Measurements from ENCODE around the gene SIGLEC1.

SIGLEC1 gene

DNA sequence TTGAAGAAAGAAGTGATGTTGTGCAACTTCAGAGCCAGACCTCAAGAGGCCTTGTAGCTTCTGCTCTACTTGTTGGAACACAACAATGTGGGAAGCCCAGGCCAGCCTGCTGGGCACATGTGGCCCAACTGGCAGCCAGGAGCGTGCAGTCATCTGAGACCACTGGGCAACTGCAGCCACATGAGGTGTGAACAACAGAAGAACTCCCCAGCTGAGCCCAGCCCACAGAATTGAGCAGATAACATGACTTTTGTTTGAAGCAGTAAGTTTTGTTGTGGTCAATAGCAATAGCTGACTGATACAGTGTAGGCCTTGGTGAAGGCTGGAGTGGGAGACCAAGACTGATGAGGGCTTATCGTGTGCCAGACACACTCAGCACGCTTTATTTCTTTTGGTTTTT is 22.0 kb downstream of the SIGLEC1 start:
- Histone ChIP-seq H3K36me3 (ENCODE audit: control insufficient read depth, insufficient read depth, low read length) (no peaks in the 10 kb centered on the region), H3K27me3 (ENCODE audit: control insufficient read depth, insufficient read depth, low read length) (no peaks in the 10 kb centered on the region), H3K4me3 (ENCODE audit: low read length) (no peak overlapping the region), H3K9me3 (ENCODE audit: control insufficient read depth, low read length) (no peaks in the 10 kb centered on the region), H3K9ac (ENCODE audit: low read length) (no peak overlapping the region), H3K4me1 (ENCODE audit: control insufficient read depth, insufficient read depth, low read length) (peaks cover 5% of the 10 kb centered on the region)

DNA sequence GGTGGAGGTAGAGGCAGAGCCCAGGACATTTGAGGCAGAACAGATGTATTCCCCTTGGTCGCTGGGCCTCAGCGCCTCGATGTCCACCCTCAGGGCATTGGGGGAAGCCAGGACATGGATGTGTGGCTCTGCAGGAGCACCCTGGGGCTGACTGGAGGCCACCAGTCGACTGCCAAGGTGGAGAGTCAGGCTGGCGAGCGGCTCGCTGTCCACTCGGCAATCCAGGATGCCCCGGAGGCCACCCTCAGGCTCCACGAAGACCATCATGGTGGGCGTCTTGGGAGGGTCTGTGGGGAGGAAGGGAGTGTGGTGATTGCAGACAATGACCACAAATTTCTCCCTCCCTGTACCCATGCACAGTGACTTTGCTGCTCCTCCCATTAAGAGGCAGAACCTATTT is 22.4 kb downstream of the SIGLEC1 start:
- Histone ChIP-seq H3K9me3 (ENCODE audit: control insufficient read depth, low read length) (no peaks in the 10 kb centered on the region), H3K9ac (ENCODE audit: low read length) (no peak overlapping the region), H3K4me3 (ENCODE audit: low read length) (no peak overlapping the region), H3K4me1 (ENCODE audit: control insufficient read depth, insufficient read depth, low read length) (peaks cover 5% of the 10 kb centered on the region), H3K27me3 (ENCODE audit: control insufficient read depth, insufficient read depth, low read length) (no peaks in the 10 kb centered on the region), H3K36me3 (ENCODE audit: control insufficient read depth, insufficient read depth, low read length) (no peaks in the 10 kb centered on the region)

DNA sequence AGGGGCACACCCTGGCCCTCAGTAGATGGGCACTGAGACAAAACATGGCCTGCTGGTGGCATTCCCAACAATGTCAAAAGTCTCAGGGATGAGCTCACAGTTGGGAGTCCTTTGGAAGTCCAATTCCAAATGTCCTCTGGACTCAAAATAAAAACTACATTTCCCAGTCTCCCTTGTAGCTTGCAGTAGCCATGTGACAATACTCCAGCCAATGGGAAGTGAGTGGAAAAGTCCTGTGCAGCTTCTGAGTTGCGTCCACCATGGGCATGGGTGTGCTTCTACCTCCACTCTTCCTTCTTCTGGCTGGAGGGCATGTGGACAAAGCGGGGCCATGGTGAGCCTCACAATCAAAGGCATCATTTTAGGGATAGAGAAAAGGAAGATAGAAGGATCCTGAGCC is 24.7 kb downstream of the SIGLEC1 start:
- no peaks in the 10 kb centered on the region for H3K36me3 ChIP-seq (ENCODE audit: control insufficient read depth, insufficient read depth, low read length)
- H3K4me1 ChIP-seq (ENCODE audit: control insufficient read depth, insufficient read depth, low read length) = peaks cover 5% of the 10 kb centered on the region
- H3K9ac ChIP-seq (ENCODE audit: low read length) = no peak overlapping the region
- H3K9me3 ChIP-seq (ENCODE audit: control insufficient read depth, low read length) = no peaks in the 10 kb centered on the region
- H3K4me3 ChIP-seq (ENCODE audit: low read length) = no peak overlapping the region
- H3K27me3 ChIP-seq (ENCODE audit: control insufficient read depth, insufficient read depth, low read length) = peaks cover 4% of the 10 kb centered on the region

DNA sequence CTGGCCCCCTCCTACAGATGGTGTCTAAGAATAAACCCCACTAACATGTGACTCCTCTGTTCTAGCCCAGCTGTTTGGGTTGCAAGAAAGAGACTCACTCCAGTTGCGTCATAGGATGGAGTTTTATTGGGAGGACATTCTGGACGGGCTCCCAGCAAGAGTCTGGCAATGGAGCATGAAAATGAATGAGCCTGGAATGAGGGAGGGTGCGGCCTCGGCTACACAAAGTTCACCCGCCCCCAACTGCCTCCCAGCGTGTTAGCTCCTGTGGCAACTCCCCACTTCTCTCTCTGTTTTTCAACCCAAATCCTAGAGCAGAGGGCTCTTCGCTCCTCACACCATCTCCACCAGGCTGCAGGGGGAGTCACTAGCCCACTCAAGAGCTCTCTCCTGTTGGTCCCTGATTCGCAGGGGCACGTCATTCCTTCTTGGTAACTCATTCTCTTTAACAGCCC is 25.5 kb downstream of the SIGLEC1 start:
- no peak overlapping the region for H3K9ac ChIP-seq (ENCODE audit: low read length)
- H3K9me3 ChIP-seq (ENCODE audit: control insufficient read depth, low read length) = no peaks in the 10 kb centered on the region
- H3K4me3 ChIP-seq (ENCODE audit: low read length) = no peak overlapping the region
- peaks cover 5% of the 10 kb centered on the region for H3K4me1 ChIP-seq (ENCODE audit: control insufficient read depth, insufficient read depth, low read length)
- peaks cover 10% of the 10 kb centered on the region for H3K27me3 ChIP-seq (ENCODE audit: control insufficient read depth, insufficient read depth, low read length)
- H3K36me3 ChIP-seq (ENCODE audit: control insufficient read depth, insufficient read depth, low read length) = no peaks in the 10 kb centered on the region

DNA sequence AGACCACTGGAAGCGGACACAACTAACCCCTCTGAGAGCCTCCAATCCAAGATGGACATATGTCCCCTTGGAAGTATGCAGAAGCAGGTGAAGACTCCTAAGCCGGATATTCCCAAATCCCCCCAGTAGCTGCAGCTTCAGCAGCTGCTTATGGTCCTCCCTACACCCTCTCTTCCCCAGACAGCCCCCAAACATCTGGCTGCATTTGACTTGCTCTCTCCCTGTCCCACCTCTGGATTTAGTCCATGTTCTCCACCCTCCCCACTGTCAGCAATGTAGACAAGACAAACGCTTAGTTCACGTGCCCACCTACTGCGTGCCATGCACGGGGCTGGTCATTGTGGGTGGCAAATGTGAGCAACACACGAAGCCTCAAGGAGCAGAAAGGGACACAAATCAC is 26.0 kb downstream of the SIGLEC1 start:
- Histone ChIP-seq H3K9ac (ENCODE audit: low read length) (no peak overlapping the region), H3K9me3 (ENCODE audit: control insufficient read depth, low read length) (no peaks in the 10 kb centered on the region), H3K27me3 (ENCODE audit: control insufficient read depth, insufficient read depth, low read length) (peaks cover 14% of the 10 kb centered on the region), H3K4me1 (ENCODE audit: control insufficient read depth, insufficient read depth, low read length) (peaks cover 5% of the 10 kb centered on the region), H3K36me3 (ENCODE audit: control insufficient read depth, insufficient read depth, low read length) (no peaks in the 10 kb centered on the region), H3K4me3 (ENCODE audit: low read length) (no peak overlapping the region)

DNA sequence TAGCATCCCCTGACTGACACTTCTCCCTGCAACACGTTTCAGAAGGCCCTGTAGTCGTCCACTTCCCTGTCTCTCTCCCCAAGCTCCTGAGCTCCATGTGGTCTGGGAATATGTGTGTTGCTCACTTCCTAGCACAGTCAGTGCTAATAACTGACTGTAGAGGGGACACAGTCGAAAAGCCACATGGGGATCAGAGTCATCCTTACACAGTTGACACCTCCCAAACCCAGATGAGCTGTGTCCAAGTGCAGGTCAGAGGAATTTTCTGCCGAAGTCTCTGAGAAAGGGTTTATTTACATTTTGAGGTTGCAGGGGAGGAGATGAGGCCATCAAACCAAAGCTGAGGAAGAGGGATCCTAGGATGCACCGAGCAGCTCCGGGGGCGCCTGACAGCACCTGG is 27.1 kb downstream of the SIGLEC1 start:
- H3K9ac ChIP-seq (ENCODE audit: low read length) = no peak overlapping the region
- H3K27me3 ChIP-seq (ENCODE audit: control insufficient read depth, insufficient read depth, low read length) = peaks cover 25% of the 10 kb centered on the region
- no peak overlapping the region for H3K4me3 ChIP-seq (ENCODE audit: low read length)
- no peaks in the 10 kb centered on the region for H3K9me3 ChIP-seq (ENCODE audit: control insufficient read depth, low read length)
- H3K4me1 ChIP-seq (ENCODE audit: control insufficient read depth, insufficient read depth, low read length) = peaks cover 5% of the 10 kb centered on the region
- H3K36me3 ChIP-seq (ENCODE audit: control insufficient read depth, insufficient read depth, low read length) = no peaks in the 10 kb centered on the region

DNA sequence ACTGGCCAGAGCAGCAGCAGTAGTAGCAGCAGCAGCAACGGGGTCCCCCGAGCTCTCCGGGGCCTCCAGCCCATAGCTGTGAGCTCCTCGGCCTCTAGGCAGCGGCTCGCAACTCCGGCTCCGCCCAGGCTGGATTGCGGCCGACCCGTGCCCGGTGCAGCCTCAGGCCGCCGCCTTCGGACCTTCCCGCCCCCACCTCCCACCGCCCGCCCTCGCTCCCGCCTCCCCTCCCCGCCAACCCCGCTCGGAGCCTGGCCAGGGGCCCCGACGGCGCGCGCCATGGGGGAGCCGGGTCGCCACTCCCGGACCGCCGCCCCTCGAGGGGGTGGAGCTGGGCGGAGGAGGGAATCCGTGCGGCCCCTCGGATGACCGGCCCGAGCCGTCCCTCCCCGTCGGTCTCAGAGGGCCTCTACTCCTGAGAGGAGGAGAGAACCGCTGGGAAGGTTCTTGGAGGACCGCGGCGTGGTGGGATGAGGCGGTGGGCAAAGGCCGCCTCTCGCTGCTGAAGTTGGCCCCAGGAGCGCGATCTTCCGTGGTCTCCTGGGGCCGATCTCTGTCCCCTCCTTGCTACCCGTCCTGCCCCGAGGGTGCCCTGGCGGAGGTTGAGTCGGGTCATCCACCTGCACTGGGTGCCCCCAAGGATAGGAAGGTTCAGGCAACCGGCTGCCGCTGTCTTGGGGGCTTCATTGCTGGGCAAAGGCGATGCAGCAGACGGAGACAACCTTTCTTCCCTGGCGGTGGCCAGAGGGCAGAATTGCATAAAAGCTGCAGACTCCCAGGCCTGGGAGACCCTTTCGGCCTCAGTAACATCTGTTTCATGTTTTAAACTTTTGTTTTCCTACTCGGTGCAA is 30.2 kb downstream of the SIGLEC1 start, which contains the start of gene ADAM33:
ADAM33 (minus strand) TSS at position 80 of the 851 bp plus-strand sequence; CDS start at position 74, 6 bp downstream.
- H3K4me3 ChIP-seq (ENCODE audit: low read length) = no peak within 1 kb of the TSS

DNA sequence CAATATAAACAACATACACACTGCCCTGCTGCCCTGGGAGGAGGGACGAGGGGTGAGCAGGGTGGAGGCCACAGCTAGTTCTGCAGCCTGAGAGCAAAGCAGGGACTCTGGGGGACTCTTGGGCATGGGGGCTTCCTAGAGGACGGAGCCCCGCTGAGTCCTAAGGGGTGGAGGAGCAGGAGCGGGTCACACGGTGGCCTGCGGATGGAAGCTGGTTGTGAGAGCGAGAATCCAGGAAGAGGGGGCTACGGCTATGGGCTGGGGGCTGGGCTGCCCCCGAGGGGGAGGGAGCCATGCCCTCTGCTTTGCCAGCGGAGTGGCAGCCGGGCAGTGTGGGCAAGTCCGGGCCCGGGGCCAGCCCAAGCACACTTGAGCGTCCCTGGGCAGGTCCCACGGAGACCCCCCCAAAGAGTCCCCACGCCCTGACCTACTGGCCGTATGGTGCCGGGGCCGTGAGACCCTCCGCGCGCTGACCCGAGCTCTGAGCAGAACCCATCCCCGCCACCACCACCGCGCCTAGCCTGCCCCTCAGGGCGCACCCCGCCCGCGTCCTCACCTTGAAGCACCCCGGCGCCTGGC is 31.0 kb downstream of the SIGLEC1 start:
- peak overlapping the region; percentile 34 for H3K9ac ChIP-seq (ENCODE audit: low read length)
- no peaks in the 10 kb centered on the region for H3K9me3 ChIP-seq (ENCODE audit: control insufficient read depth, low read length)
- H3K4me1 ChIP-seq (ENCODE audit: control insufficient read depth, insufficient read depth, low read length) = peaks cover 8% of the 10 kb centered on the region
- H3K4me3 ChIP-seq (ENCODE audit: low read length) = no peak overlapping the region
- H3K36me3 ChIP-seq (ENCODE audit: control insufficient read depth, insufficient read depth, low read length) = no peaks in the 10 kb centered on the region
- H3K27me3 ChIP-seq (ENCODE audit: control insufficient read depth, insufficient read depth, low read length) = peaks cover 35% of the 10 kb centered on the region

More for the DNA sequence above, 30.2 kb downstream of the SIGLEC1 start, which contains the start of gene ADAM33:
- peaks cover 30% of the 10 kb centered on the region for H3K27me3 ChIP-seq (ENCODE audit: control insufficient read depth, insufficient read depth, low read length)
- H3K9me3 ChIP-seq (ENCODE audit: control insufficient read depth, low read length) = no peaks in the 10 kb centered on the region
- peak within 1 kb of the TSS; percentile 34 for H3K9ac ChIP-seq (ENCODE audit: low read length)
- H3K4me1 ChIP-seq (ENCODE audit: control insufficient read depth, insufficient read depth, low read length) = peaks cover 6% of the 10 kb centered on the region
- no peaks in the 10 kb centered on the region for H3K36me3 ChIP-seq (ENCODE audit: control insufficient read depth, insufficient read depth, low read length)

DNA sequence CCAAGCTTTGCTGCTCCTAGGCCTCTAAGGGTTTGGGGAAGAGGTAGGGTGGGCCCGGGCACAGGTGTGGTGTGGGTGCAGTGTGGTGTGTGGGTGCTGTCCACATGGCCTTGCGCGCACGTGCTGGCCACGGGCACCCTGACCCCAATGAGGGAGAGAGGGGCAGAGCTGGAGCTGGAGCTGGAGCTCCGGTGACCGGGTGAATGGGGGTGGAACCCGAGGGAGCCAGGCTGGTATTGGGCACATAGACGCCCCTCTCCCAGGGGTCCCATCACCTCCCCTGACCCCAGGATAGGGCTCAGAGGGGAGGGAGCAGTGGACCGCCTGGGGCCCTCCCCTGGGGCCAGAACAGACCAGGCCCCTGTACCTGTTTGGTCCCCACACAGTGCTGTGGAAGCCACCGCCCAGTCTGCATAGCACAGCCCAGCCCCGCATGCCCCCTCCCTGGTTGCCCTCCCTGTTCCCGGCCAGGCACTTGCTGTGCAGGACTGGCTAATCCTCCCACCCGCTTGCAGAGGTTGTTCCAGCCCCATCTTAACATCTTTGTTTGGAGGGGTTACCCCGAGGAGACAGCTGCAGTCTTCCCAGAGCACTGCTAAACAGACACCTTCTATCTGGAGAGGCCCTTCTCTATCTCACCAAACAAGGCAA is 31.6 kb downstream of the SIGLEC1 start:
- Histone ChIP-seq H3K4me1 (ENCODE audit: control insufficient read depth, insufficient read depth, low read length) (peaks cover 8% of the 10 kb centered on the region), H3K36me3 (ENCODE audit: control insufficient read depth, insufficient read depth, low read length) (no peaks in the 10 kb centered on the region), H3K27me3 (ENCODE audit: control insufficient read depth, insufficient read depth, low read length) (peaks cover 36% of the 10 kb centered on the region), H3K4me3 (ENCODE audit: low read length) (no peak overlapping the region), H3K9me3 (ENCODE audit: control insufficient read depth, low read length) (no peaks in the 10 kb centered on the region), H3K9ac (ENCODE audit: low read length) (no peak overlapping the region)

DNA sequence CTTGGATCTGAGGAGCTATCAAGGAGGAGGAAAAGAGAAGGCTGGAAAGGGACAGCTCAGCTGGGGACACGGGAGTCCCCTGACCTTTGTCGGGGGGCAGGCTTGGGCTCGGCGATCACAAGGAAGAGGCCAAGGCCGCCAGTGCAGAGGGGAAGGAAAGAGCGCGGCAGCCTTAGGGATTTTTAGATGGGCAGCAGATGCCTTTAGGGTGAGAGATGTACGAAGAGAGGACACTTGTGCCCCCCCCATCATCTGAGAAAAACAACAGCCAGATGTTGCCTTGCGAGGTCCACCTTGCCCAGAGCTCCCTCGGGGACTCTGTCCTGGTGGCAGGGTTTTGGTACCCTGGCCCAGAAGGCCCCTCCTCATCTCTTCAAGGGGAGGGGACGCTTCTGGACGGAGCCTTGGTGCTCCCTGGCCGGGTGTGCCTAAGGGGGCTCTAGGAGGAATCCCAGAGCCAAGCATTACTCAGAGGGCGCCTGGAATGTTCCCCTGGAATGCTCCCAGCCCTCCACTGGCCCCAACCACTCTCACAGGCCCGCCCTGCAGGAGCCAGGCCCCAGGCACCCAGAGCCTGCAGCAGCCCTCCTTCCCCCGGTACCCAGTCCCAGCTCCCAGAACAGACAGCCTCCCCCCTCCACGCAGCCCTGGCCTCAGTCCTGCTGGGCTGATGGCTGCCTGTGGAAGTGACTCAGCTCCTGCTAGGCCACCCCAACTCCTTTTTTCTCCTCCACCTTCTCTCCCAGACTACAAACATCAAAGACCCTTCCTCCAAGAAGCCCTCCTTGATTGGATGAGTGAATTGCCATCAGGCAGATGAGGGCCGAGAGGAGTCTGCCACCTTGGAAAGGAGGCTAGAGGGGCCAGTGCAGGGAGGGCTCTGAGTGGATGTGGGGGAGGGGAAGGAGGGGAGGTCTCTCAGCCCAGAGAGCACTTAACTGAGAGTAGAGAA is 32.4 kb downstream of the SIGLEC1 start:
- peaks cover 44% of the 10 kb centered on the region for H3K27me3 ChIP-seq (ENCODE audit: control insufficient read depth, insufficient read depth, low read length)
- H3K4me1 ChIP-seq (ENCODE audit: control insufficient read depth, insufficient read depth, low read length) = peaks cover 8% of the 10 kb centered on the region
- H3K4me3 ChIP-seq (ENCODE audit: low read length) = no peak overlapping the region
- no peak overlapping the region for H3K9ac ChIP-seq (ENCODE audit: low read length)
- H3K9me3 ChIP-seq (ENCODE audit: control insufficient read depth, low read length) = no peaks in the 10 kb centered on the region
- H3K36me3 ChIP-seq (ENCODE audit: control insufficient read depth, insufficient read depth, low read length) = no peaks in the 10 kb centered on the region

DNA sequence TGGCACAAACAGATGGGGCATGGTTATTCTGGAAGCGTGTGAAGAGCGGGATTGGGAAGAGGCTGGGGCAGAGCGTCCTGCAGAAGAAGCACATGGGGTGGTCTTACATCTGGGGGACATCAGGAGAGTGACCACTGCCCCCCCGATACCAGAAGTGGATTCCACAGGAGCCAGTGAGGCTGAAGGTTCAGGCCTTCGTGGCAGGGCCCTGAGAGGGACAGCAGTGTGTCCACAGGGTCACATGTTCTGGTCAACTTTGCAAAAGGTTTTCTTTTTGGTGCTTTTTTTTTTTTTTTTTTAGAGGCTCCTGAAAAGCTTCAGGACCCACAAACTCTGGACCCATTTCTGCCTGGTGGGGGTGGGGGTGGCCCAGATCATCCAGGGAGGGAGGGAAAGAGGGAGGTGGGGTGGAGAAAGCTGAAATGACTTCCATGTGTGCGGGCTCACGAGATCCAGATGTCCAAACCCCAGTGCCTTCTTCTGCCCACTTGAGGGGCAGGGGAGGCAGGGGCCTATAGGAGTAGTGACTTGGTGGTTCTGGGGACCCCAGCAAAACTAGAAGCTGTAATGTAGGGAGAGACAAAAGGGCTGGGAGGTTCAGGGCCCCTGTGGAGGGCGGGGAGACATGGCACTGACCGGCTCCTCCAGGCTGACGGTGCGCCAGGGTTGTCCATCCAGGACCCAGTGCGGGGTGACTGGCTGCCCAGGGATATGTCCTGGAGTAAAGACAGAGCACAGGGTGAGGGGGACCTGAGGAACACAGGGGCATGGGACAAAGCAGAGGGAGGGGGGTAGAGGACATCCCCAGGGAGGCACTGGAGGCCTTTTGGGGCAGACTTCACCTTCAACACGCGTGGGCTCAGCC is 33.3 kb downstream of the SIGLEC1 start:
- H3K36me3 ChIP-seq (ENCODE audit: control insufficient read depth, insufficient read depth, low read length) = no peaks in the 10 kb centered on the region
- no peak overlapping the region for H3K4me3 ChIP-seq (ENCODE audit: low read length)
- H3K4me1 ChIP-seq (ENCODE audit: control insufficient read depth, insufficient read depth, low read length) = peaks cover 8% of the 10 kb centered on the region
- H3K9ac ChIP-seq (ENCODE audit: low read length) = no peak overlapping the region
- H3K27me3 ChIP-seq (ENCODE audit: control insufficient read depth, insufficient read depth, low read length) = peaks cover 53% of the 10 kb centered on the region
- H3K9me3 ChIP-seq (ENCODE audit: control insufficient read depth, low read length) = no peaks in the 10 kb centered on the region
